B cell (primary cell): ENCODE data around the gene PTPRM. TPM values are rescaled to one million over a fixed set of nuclear protein-coding genes. Genes with fewer than 3 reads are reported as not detected.

Experiments used
- ATAC-seq: fragments of 200-7000 bp; cut with Tn5 transposase; one replicate; pipeline ENCODE4 v1.10.0; 2021; ENCODE audit warnings: low read depth, mild to moderate bottlenecking, moderate number of reproducible peaks, moderate library complexity
- CTCF ChIA-PET: fragments of 350-600 bp; sonication (Branson Sonifier 250); formaldehyde crosslinking; loops from one replicate; lab custom pipeline; 2021; ENCODE audit warnings: antibody characterized with exemption, inconsistent platforms; lab: Charles Lee
- POLR2A ChIA-PET: fragments of 350-600 bp; sonication (Branson Sonifier 250); formaldehyde crosslinking; loops from one replicate; lab custom pipeline; 2021; ENCODE audit warnings: antibody characterized with exemption; lab: Charles Lee
- DNase-seq: peaks from one replicate; pipeline ENCODE4 v3.0.0; 2013
- H2AFZ ChIP-seq: 2 replicates; pipeline ENCODE4 v1.6.1; 2012; ENCODE audit warnings: mild to moderate bottlenecking, low read depth, low read length; ENCODE audit not compliant: insufficient read depth, poor library complexity, severe bottlenecking
- H3K27ac ChIP-seq, 2 donors: 1 replicate in 1 of 2; 2 replicates in 1 of 2; pipeline ENCODE4 v1.5.1; 2012 to 2013; ENCODE audit warnings: low read length in 2 of 2, mild to moderate bottlenecking in 2 of 2, moderate library complexity in 1 of 2
- H3K27me3 ChIP-seq, 4 experiments: fragments of 200-600 bp in 1 of 4; sonication (generic) in 1 of 4; replicated peaks in 1 of 4; 1 replicate in 2 of 4; 2 replicates in 2 of 4; pipeline versions ENCODE4 v1.6.1 to v1.7.0; 2013 to 2016; ENCODE audit warnings: low read length in 3 of 4, mild to moderate bottlenecking in 2 of 4, mixed read lengths in 1 of 4, moderate library complexity in 1 of 4; ENCODE audit not compliant: insufficient read depth in 4 of 4, control insufficient read depth in 3 of 4; ENCODE audit errors: control extremely low read depth in 1 of 4
- H3K36me3 ChIP-seq, 2 experiments: replicated peaks in 1 of 2; 1 replicate in 1 of 2; 2 replicates in 1 of 2; pipeline versions ENCODE4 v1.6.1 to v1.7.1; 2013; ENCODE audit warnings: low read length in 1 of 2; ENCODE audit not compliant: insufficient read depth in 2 of 2, control insufficient read depth in 1 of 2; ENCODE audit errors: control extremely low read depth in 1 of 2, extremely low read depth in 1 of 2
- H3K4me1 ChIP-seq, 2 donors: fragments of 200-600 bp in 1 of 2; sonication (generic) in 1 of 2; 1 replicate in 1 of 2; 2 replicates in 1 of 2; pipeline versions ENCODE4 v1.5.1 to v1.6.1; 2013 to 2017; ENCODE audit warnings: low read length in 2 of 2; ENCODE audit not compliant: control insufficient read depth in 2 of 2, insufficient read depth in 2 of 2
- H3K4me2 ChIP-seq: replicated peaks from 2 replicates; pipeline ENCODE3; 2012; ENCODE audit warnings: mild to moderate bottlenecking, low read depth, low read length; ENCODE audit not compliant: poor library complexity, severe bottlenecking
- H3K4me3 ChIP-seq, 5 experiments: fragments of 200-600 bp in 1 of 5; sonication (generic) in 1 of 5; 1 replicate in 3 of 5; 2 replicates in 2 of 5; pipeline versions ENCODE4 v1.5.1 to v1.7.0; 2011 to 2016; ENCODE audit warnings: low read length in 4 of 5, mild to moderate bottlenecking in 4 of 5, low read depth in 2 of 5, control low read depth in 1 of 5, moderate library complexity in 1 of 5; ENCODE audit not compliant: insufficient read depth in 1 of 5; ENCODE audit errors: control extremely low read depth in 1 of 5, extremely low read depth in 1 of 5
- H3K79me2 ChIP-seq: fragments of 200-600 bp; sonication (generic); one replicate; pipeline ENCODE4 v1.6.0; 2016; ENCODE audit warnings: low read length; ENCODE audit not compliant: control insufficient read depth, insufficient read depth
- H3K9ac ChIP-seq: fragments of 200-600 bp; sonication (generic); 2 replicates; pipeline ENCODE4 v1.6.1; 2017; ENCODE audit warnings: mild to moderate bottlenecking, low read length, moderate library complexity
- H3K9me3 ChIP-seq, 3 donors: one replicate each; pipeline versions ENCODE4 v1.6.1 to v1.7.1; 2013; ENCODE audit warnings: low read length in 2 of 3; ENCODE audit not compliant: control insufficient read depth in 2 of 3, insufficient read depth in 1 of 3; ENCODE audit errors: control extremely low read depth in 1 of 3
- H4K20me1 ChIP-seq: 2 replicates; pipeline ENCODE4 v1.6.0; 2012; ENCODE audit warnings: mild to moderate bottlenecking, low read length; ENCODE audit not compliant: insufficient read depth, control insufficient read depth, poor library complexity, severe bottlenecking
- H3K27ac Mint-ChIP-seq: one replicate; pipeline ENCODE4 v1.8.0; 2021; ENCODE audit warnings: mixed read lengths
- H3K27me3 Mint-ChIP-seq: one replicate; pipeline ENCODE4 v1.8.0; 2021; ENCODE audit warnings: mixed read lengths
- H3K4me1 Mint-ChIP-seq: one replicate; pipeline ENCODE4 v1.8.0; 2021; ENCODE audit warnings: mixed read lengths
- H3K4me3 Mint-ChIP-seq: one replicate; pipeline ENCODE4 v1.8.0; 2021; ENCODE audit warnings: mixed read lengths
- H3K9me3 Mint-ChIP-seq: one replicate; pipeline ENCODE4 v1.8.0; 2022; ENCODE audit warnings: mixed read lengths; ENCODE audit not compliant: insufficient read depth
- EZH2 ChIP-seq: IDR thresholded peaks from 2 replicates; pipeline ENCODE4 v1.6.1; 2012; ENCODE audit warnings: borderline replicate concordance, low read depth, mild to moderate bottlenecking, moderate library complexity, low read length; ENCODE audit not compliant: insufficient read depth, poor library complexity, severe bottlenecking
- WGBS: methylation state at CpG from one replicate; pipeline ENCODE4 v1.1.5; 2013; ENCODE audit warnings: missing lambda C conversion rate; ENCODE audit not compliant: insufficient coverage; 5-methylcytosine and 5-hydroxymethylcytosine counted together
- intact Hi-C: fragments of 100-400 bp; cut with micrococcal nuclease; formaldehyde crosslinking; loops from one replicate; pipeline ENCODE4 v1.10.0; 2022
- polyA plus RNA-seq: library from polyadenylated mRNA; depleted of rRNA; stranded (reverse); fragments of >200 nt; gene quantifications from 2 replicates; pipeline ENCODE4 v1.2.3, GENCODE V29; 2012
- total RNA-seq, 2 donors: library from RNA; stranded (reverse); fragments of 120-200 nt in 1 of 2; gene quantifications; 1 replicate in 1 of 2; 2 replicates in 1 of 2; pipeline versions ENCODE4 v1.2.3 to v1.2.4, GENCODE V29; 2013 to 2022
- TF ChIP-seq, protein P1 (sequence below): fragments of 200-600 bp; IDR thresholded peaks from one replicate; pipeline ENCODE4 v1.8.0; 2022; ENCODE audit warnings: antibody characterized with exemption, mild to moderate bottlenecking

The PTPRM gene
- total and polyA plus RNA-seq, 2 donors (not counting 1 experiment from before 2014, with no cell fraction given), result 0.20 to 0.89 TPM

DNA sequence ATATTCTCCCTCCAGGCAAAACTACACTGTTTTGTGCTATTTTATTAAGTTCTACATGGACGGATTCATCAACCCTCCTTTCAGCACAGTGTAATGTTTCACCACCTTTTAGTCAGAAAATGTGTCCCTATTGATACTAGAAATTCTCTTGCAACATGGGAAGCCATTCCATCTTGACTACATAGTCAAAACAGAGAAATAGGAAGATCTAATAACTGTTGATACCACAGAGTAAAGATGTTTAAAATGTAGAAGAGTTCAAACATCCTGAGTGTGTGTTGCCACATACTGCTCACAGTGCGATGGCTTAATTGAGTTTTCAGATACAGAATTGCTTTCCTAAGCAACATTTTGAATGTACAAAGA lies 549.9 kb downstream of the PTPRM start:
- intact Hi-C loops, result no loop called here
- Histone ChIP-seq H3K36me3 (no peaks in the 10 kb centered on the region), H3K4me1 (no peaks in the 10 kb centered on the region), H3K4me2 (no peak overlapping the region), H3K27me3 (no peaks in the 10 kb centered on the region), H3K9me3 (no peaks in the 10 kb centered on the region), H3K79me2 (no peaks in the 10 kb centered on the region), H3K9ac (no peak overlapping the region), H3K27ac (no peak overlapping the region), H2AFZ (no peak overlapping the region), H4K20me1 (no peaks in the 10 kb centered on the region), H3K4me3 (no peak overlapping the region)
- no peak for TF ChIP-seq EZH2
- TF ChIP-seq, protein P1, sequence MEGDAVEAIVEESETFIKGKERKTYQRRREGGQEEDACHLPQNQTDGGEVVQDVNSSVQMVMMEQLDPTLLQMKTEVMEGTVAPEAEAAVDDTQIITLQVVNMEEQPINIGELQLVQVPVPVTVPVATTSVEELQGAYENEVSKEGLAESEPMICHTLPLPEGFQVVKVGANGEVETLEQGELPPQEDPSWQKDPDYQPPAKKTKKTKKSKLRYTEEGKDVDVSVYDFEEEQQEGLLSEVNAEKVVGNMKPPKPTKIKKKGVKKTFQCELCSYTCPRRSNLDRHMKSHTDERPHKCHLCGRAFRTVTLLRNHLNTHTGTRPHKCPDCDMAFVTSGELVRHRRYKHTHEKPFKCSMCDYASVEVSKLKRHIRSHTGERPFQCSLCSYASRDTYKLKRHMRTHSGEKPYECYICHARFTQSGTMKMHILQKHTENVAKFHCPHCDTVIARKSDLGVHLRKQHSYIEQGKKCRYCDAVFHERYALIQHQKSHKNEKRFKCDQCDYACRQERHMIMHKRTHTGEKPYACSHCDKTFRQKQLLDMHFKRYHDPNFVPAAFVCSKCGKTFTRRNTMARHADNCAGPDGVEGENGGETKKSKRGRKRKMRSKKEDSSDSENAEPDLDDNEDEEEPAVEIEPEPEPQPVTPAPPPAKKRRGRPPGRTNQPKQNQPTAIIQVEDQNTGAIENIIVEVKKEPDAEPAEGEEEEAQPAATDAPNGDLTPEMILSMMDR, result no peak
- Mint-ChIP-seq H3K9me3 (no peaks in the 10 kb centered on the region), H3K4me1 (no peaks in the 10 kb centered on the region), H3K4me3 (no peak overlapping the region), H3K27ac (no peak overlapping the region), H3K27me3 (no peaks in the 10 kb centered on the region)
- DNase-seq, result no peak
- ChIA-PET POLR2A (no interaction called here), CTCF (no interaction called here)
- no peak for ATAC-seq
- WGBS, result no CpG with 5 or more reads among the region's 2 CpGs

DNA sequence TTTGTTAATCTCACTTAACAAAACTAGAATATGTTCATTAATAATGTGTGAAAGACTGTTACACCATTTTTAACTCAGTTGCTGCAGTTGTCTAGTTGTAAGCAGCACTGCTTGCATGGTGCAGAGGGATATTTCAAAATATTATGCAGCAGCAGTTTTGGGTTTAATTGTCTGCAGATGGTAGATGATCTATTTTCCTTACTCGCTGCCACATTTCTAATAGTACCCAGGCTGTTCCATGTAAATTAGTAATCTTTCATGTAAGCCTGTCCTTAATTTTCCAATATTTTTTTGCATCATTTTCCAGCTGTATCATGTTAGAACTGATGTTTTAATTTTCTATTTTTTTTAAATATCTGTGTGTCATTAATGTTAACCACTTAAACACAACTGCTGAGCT lies 554.0 kb downstream of the PTPRM start:
- Histone ChIP-seq H3K9ac (no peak overlapping the region), H3K27me3 (no peaks in the 10 kb centered on the region), H2AFZ (no peak overlapping the region), H3K36me3 (no peaks in the 10 kb centered on the region), H3K4me3 (no peak overlapping the region), H3K4me1 (no peaks in the 10 kb centered on the region), H3K27ac (no peak overlapping the region), H3K9me3 (no peaks in the 10 kb centered on the region), H3K4me2 (no peak overlapping the region), H4K20me1 (no peaks in the 10 kb centered on the region), H3K79me2 (no peaks in the 10 kb centered on the region)
- ChIA-PET CTCF (no interaction called here), POLR2A (no interaction called here)
- DNase-seq (no peak), ATAC-seq (no peak)
- no peak overlapping the region for H3K4me3 Mint-ChIP-seq
- WGBS, result 100% methylated on average over 1 of the region's 1 CpG
- no peaks in the 10 kb centered on the region for H3K4me1 Mint-ChIP-seq
- H3K9me3 Mint-ChIP-seq, result no peaks in the 10 kb centered on the region
- no peak overlapping the region for H3K27ac Mint-ChIP-seq
- intact Hi-C loops, result no loop called here
- no peak for TF ChIP-seq EZH2
- TF ChIP-seq, protein P1, result no peak
- H3K27me3 Mint-ChIP-seq, result no peaks in the 10 kb centered on the region
